ENCODE results near the gene AP1G1.

- no peak for TF ChIP-seq CTCF (IDR thresholded peaks at IDR 0.05)
- TF ChIP-seq ZBTB33 (IDR thresholded peaks at IDR 0.05; ENCODE audit: borderline replicate concordance, low read depth) = no peak
- TF ChIP-seq RFX5 (IDR thresholded peaks at IDR 0.05; ENCODE audit: low read length) = no peak
- TF ChIP-seq EP300 (IDR thresholded peaks at IDR 0.05; ENCODE audit: borderline replicate concordance in 1 of 2, low read depth in 1 of 2, low read length in 1 of 2) = no peak
Observed at GRCh38 chr16:71703333-71703732, 105.3 kb downstream of the AP1G1 start.

Data from SK-N-SH (cell line).